NCI-H1436 treated with DMSO at 0.1 percent for 48 hours (cell line): ENCODE results near the gene RXFP4.
"Not testable (repeated sequence)": the region's sequence is repeated elsewhere in the genome, so short reads cannot be mapped to it uniquely, and the experiment has no call there.

Experiments used
- DNase-seq: peaks from one replicate; lab custom pipeline; 2025; lab: John Stamatoyannopoulos, UW

Gene RXFP4

DNA sequence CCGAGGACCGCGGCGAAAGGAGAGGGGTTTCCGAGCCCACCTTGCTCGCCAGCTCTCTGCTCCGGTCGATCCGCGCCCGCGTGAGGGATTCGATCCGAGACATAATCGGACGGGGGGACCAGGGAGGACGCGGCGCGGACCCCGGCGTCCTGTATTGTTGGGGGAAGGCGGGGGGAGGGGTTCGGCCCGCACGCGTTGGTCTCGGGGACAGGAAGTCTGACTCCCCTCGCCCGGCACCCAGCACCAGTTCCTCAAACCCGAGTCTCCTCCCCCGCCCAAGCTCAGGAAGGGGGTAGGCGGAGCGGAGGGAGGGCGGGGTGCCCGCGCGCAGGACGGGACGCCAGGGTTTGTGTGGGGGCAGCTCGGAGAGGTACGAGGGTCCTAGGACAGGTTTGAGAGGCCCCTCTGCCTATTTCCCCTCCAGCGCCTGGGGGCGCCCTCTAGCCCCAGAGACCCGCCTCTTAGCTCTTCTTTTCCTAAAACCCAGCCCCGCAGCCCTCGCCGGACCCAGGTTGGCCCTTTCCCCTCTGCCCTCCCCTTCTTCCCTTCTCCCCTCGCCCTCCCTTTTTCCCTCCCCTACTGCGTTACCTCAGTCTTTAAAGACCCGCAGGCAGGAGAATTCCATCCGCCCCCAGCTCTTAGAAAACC lies 37.0 kb downstream of the RXFP4 start, which contains the start of gene ARHGEF2:
ARHGEF2 (minus strand) TSS at position 223 of the 648 bp plus-strand sequence; CDS start at position 103, 120 bp downstream.
- DNase-seq: no peak

DNA sequence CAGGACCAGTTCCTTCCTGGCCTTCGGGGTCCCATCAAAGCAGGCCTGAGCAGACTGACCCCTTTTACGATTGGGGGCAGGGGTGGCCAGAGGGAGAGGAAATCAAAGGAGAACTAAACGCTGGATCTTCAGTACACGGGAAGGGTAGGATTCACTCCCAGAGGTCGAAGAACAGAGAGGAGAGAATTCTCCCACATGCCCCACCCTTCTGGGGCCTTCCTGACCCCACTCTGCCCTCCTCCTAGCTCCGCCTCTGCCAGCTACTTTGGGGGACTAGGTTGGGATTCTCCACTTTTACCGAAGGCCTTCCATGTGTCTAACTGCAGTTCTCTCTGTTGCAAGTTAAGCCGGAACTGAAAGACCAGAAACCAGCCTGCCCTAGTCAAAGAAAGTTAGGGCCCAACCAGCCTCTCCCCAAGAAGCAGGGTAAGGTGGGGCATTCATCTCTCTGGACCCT lies 37.6 kb downstream of the RXFP4 start:
- DNase-seq: no peak

DNA sequence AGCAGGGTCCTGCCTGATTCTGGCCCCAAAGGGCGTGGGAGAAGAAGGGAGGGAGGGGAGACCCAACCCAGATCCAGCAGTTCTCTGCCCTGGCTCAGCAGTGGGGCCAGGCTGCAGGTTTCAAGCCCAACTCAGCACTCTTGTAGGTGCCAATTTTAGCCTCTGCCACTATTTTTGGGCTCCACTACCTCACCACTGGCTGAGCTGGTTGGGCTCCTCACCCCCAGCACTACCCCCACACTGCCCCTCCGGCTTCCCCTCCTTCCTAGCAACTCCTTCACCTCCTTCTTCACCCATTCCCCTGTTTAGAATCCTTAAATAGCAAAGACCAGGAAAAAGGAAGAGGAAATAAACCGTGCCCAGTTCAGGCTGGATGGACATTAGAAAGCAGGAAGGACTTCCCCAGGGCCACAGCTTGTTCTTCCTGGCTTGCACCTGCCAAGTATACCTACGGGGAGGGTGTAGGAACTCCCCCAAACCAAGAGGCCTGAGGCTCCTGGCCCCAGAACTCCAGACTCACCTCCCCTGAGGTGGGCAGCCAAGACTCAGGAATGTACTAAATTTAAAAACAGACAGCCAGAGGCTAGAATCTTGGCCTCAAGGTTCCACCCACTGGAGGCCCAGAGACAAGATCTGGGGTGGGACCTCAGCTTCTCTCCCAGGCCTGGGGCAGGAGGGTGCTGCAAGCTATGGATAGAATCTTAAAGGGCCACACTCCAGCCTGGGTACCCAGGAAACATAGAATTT lies 38.3 kb downstream of the RXFP4 start:
- no peak for DNase-seq

GRCh38 chr1:155981266-155982088 lies 40.0 kb downstream of the RXFP4 start:
- no peak for DNase-seq

GRCh38 chr1:155982106-155982505 lies 40.7 kb downstream of the RXFP4 start:
- no peak for DNase-seq

DNA sequence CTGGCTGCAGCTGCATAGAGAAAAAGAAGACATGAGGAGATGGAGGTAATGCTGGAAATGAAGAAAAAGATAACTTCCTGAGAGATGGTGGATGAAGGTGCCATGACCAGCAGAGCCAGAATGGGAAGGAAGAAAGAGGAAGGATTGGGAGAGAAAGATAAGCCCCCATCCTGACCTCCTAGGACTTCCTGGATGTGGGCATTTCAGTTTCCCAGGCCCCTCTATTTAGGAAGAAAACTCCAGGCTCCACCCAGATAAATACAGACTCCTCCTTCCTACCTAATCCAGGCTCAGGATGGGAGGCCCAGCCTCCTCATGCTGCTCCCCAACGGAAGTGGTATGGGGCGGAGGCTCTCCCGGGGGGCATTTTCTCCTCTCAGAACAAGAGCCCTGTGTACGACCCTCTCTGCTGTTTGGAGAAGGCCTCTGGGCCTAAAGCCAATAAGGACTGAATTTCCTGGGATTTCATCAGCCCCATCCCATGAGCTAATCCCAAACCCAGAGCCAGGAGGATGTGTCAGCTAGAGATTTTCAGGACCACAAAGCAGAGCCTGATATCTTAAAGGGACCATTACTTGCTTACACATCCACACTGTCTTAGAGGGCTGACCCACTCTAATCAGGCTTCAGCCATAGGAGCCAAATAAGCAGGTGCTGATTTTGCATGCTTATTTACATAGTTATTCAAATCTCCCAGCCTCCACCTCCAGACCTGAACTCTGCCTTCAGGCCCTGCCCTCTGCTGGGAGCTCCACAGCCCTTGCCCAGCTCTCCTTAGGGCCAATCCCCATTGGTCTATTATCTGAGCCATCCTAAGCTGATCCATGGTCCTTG lies 42.0 kb downstream of the RXFP4 start:
- no peak for DNase-seq

DNA sequence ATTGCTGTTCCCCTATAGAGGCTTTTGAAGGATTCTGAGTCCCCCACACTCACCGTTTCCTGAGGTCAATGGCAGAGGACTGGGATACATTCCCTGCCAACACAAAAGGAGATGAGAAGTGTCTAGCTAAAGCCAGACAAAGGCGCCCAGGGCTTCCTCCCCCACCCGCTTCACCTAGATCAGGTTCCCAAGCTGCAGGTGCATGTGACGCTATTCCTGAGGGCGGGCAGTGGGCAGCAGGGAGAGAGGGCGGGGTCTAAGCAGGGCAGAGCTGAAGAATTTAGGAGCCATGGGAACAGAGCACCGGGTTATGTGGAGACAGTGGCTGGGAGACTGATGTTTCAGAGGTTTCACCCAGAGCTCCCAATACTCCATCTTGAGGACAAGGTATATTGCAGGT lies 42.9 kb downstream of the RXFP4 start:
- DNase-seq: no peak

DNA sequence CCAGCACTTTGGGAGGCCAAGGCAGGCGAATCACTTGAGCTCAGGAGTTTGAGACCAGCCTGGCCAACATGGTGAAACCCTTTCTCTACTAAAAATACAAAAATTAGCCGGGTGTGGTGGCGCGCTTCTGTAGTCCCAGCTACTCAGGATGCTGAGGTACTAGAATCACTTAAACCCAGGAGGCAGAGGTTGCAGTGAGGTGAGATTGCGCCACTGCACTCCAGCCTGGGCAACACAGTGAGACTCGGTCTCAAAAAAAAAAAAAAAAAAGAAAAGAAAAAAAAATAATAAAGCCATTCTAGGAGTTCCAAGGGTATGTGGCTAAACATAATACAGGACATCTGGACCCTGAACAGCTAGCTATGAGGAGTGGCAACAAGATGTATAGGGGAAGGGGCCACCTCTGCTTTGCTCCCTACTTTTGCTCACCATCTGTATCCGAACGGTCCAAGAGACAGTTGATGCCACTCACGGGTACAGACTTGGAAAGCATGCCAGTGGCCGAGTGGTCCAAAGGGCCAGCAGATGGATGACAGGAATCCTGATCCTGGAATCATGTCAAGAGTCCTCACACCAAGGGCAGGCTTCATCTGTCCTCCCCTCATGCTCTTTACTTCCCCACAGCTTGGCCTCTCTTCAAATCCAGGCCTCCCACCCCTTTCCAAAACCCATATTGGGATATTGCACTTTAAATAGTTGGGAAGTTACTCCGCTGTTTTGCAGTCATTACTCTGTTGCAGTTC lies 43.6 kb downstream of the RXFP4 start:
- DNase-seq: not testable (repeated sequence)

- no peak for DNase-seq
These were observed 48.0 kb downstream of the RXFP4 start for GRCh38 chr1:155989242-155990004.

DNA sequence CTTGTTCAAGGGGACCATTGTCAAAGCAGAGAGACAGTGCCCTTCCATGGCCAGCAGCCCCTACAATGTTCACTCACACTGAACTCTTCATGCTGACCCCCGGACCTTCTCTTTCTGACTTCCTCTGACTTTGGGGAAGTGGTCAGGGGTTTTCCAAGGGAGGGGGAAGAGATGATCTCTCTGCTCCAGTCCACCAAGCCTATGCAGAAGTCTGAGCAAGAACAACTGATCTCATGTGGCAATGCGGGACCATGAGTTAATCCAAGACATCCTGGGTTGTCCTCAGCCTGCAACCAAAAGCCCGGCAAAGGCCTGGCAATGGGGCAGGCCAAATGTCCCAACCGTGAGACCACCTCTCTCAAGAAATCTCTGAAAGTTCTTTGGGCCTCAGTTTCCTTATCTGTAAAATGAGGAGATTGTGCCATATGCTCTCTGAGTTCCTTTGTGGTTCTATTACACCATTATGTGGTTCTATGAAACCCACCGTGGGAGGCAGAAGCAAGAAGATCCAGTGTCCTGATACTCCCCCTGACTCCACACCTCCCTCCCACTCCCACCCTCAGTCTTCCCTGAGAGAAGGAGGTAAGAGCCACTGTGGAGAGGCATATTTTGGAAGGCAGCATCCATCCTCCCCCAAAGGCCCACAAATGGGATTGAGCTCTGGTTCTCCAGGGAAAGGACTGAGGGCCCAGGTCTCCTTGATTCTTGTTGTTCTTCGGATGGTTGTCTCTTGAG lies 48.7 kb downstream of the RXFP4 start:
- no peak for DNase-seq
